Erythroblast (primary cell): ENCODE results near the gene DNAH17.

Experiments used
- GATA1 ChIP-seq: IDR thresholded peaks from 2 replicates; pipeline ENCODE4 v1.6.1; 2011; ENCODE audit warnings: low read depth, mild to moderate bottlenecking, control low read depth, low read length, moderate library complexity
- POLR2A ChIP-seq: IDR thresholded peaks from 2 replicates; pipeline ENCODE4 v1.6.1; 2011; ENCODE audit warnings: mild to moderate bottlenecking, low read length

- TF ChIP-seq POLR2A, result no peak
- no peak for TF ChIP-seq GATA1
These were observed 141.7 kb downstream of the DNAH17 start for GRCh38 chr17:78435330-78436005.
